K562 treated with DMSO at 1 percent for 4 hours (cell line): ENCODE data around the gene SHROOM4. TPM values are rescaled to one million over a fixed set of nuclear protein-coding genes. Genes with fewer than 3 reads are reported as not detected.

ENCODE experiments used
- total RNA-seq: library from RNA; unstranded; fragments of 300-600 nt; gene quantifications from 2 replicates; pipeline ENCODE4 v1.2.3, GENCODE V29; 2022; ENCODE audit not compliant: insufficient read depth

The SHROOM4 gene
- not detected in 2 replicates for total RNA-seq

GRCh38 chrX:50813843-50814661, at the start of gene SHROOM4:
Gene SHROOM4, minus strand, starts transcription at chrX:50814194. Its CDS starts 176 bp downstream, at chrX:50814018.

Other genes with a start within 250 kb of the SHROOM4 start
- not detected in 2 replicates for gene BMP15, start 96.5 kb upstream of the SHROOM4 start, total RNA-seq